GM18867 (cell line): ENCODE results near the gene RBM8A.

ENCODE experiments used
- ATAC-seq: cut with Tn5 transposase; IDR thresholded peaks from one replicate; pipeline ENCODE4 v1.9.1; 2021; ENCODE audit warnings: mild to moderate bottlenecking, moderate library complexity; ENCODE audit not compliant: unreplicated experiment

RBM8A gene

GRCh38 chr1:145927063-145927886 lies at the start of gene RBM8A:
TSS of gene RBM8A (minus strand) at chr1:145927484. CDS start at chr1:145927426, 58 bp downstream.
- peak; percentile 95 for ATAC-seq

- ATAC-seq: no peak
Measured at GRCh38 chr1:145977016-145977415, 49.7 kb upstream of the RBM8A start.

GRCh38 chr1:145975216-145975615 lies 47.9 kb upstream of the RBM8A start:
- no peak for ATAC-seq

- ATAC-seq: no peak
Measured at GRCh38 chr1:145974721-145975120, 47.4 kb upstream of the RBM8A start.

GRCh38 chr1:145972580-145972979 lies 45.3 kb upstream of the RBM8A start:
- no peak for ATAC-seq

- ATAC-seq: no peak
Measured at GRCh38 chr1:145967288-145967687, 40.0 kb upstream of the RBM8A start.

GRCh38 chr1:145965119-145965744 lies 37.9 kb upstream of the RBM8A start:
- no peak for ATAC-seq

GRCh38 chr1:145964328-145965118 lies 37.2 kb upstream of the RBM8A start, which contains the start of the genes ANKRD34A and POLR3GL:
TSS of gene ANKRD34A (minus strand) at chr1:145964575. CDS start at chr1:145961759, 2,816 bp downstream.
TSS of gene POLR3GL (plus strand) at chr1:145964690. CDS start at chr1:145974866, 10,176 bp downstream.
- peak; percentile 92 for ATAC-seq

- ATAC-seq: no peak
Measured at GRCh38 chr1:145963265-145964019, 36.2 kb upstream of the RBM8A start.

GRCh38 chr1:145962157-145963102 lies 35.1 kb upstream of the RBM8A start:
- ATAC-seq: no peak

- no peak for ATAC-seq
Measured at GRCh38 chr1:145961425-145962156, 34.3 kb upstream of the RBM8A start.

GRCh38 chr1:145961109-145961424 lies 33.8 kb upstream of the RBM8A start:
- ATAC-seq: no peak

GRCh38 chr1:145960468-145961108 lies 33.3 kb upstream of the RBM8A start:
- no peak for ATAC-seq

- ATAC-seq: no peak
Measured at GRCh38 chr1:145959957-145960467, 32.7 kb upstream of the RBM8A start.

- no peak for ATAC-seq
Measured at GRCh38 chr1:145959333-145959732, 32.0 kb upstream of the RBM8A start.

GRCh38 chr1:145958734-145959133 lies 31.4 kb upstream of the RBM8A start:
- ATAC-seq: no peak

- ATAC-seq: peak; percentile 92
Measured at GRCh38 chr1:145957443-145958319, 30.4 kb upstream of the RBM8A start, which contains the start of gene LIX1L. TSS of gene LIX1L (minus strand) at chr1:145958017. CDS start at chr1:145957927, 90 bp downstream.
